ENCODE measurements around the gene VEGFB.
A peak's percentile ranks its signal among the peaks of the same experiment; 100 is the strongest.

VEGFB gene

GRCh38 chr11:64263021-64263946 is 28.9 kb downstream of the VEGFB start:
- DNase-seq, result no peak

- no peak for DNase-seq
Measured at GRCh38 chr11:64263947-64264317, 29.5 kb downstream of the VEGFB start.

DNA sequence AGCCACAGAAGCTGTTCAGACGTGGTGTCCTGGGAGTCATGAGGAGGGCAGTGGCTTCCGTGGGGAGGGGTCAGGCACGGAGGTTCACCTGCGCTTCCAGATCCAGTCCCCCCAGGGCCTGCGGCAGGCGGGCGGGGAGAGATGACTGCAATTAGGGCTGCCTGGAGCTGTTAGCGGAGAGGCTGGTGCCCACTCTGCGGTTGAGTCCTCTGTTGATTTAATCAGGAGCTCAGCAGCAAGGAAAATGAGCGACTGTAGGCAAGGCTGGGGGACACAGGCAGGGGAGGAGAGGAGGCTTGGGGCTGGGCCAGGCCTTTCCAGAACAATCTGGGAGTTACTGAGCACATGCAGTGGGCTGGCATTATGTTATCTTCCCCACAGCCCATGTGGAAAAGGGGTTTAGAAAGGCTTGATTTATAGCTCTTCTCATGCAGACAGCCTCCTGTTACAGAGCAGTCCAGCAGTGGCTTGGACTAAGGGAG is 30.0 kb downstream of the VEGFB start:
- no peak for DNase-seq

- no peak for DNase-seq
Measured at GRCh38 chr11:64265176-64266160, 31.1 kb downstream of the VEGFB start.

- DNase-seq, result no peak
Measured at GRCh38 chr11:64266339-64266738, 32.0 kb downstream of the VEGFB start.

- DNase-seq, result no peak
Measured at GRCh38 chr11:64267207-64267945, 33.0 kb downstream of the VEGFB start.

DNA sequence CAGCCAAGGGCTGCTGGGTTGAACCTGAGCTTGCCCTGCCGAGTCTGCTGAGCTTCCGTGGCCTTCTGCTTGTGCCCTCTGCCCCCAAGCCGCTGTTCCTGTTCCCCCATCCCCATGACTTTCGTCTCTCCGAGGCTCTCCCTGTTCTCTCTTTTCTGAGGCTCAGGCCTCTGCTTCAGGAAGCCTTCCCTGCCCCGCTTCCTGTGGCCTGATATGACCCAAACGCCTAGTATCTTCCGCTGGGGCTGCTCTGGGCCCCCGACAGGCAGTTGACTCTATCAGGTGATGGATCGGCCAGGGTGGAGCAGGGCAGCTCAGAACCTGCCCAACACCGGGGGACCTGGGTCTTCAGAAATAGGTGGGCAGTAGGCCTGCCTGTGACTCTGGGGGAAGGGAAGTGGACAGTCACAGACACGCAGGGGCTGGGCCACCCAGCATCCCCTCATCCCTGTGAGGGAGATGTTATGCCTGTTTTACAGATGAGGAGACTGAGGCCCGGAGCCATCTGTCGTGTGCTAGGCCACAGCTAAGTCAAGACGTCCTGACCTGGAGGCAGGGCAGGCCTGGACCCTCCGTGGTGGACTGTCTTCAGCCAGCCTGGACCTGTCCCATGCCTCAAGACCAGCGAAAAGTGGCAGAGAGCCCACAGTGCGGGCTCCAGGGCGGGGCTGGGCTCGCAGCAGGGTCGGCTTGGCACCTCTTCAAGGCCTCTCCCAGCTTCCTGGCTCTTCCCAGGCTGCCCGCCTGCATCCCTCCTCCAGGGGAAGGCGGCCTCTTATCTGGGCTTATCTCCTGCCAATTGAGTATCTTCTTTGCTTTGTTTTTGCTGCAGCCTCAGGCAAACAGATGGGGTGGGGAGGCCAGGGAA is 33.9 kb downstream of the VEGFB start:
- no peak for DNase-seq

DNA sequence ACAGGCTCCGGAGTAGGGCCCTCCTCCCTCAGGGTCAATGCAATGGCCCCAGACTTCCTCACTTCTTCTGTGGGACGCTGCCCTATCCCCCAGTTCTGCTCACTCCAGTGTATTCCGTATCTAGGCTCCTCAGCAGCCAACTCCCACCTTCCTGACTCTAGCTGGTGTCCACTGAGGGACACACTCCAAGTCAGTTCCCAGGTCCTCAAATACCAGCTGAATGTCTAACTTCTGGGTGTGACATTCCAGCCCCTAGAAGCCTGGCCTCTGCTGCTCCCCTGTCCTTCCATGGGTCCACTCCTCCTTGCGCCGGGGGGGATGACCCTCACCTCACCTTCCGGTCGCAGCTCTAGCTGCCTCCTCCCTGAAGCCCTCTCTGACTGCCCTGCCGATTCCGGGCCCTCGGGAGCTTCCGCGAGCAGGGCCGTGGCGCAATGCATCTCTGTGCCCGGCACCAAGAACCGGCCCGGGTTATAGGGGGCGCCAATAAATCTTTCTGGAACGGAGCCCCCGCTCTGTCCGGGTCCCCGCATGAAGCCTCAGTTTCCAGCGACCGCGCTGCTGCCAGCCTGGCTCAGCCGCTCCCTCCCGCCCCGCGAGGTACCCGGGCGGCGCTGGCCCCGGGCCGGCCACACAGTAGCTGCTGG is 34.6 kb downstream of the VEGFB start:
- DNase-seq, result peak; percentile 28 to 57

DNA sequence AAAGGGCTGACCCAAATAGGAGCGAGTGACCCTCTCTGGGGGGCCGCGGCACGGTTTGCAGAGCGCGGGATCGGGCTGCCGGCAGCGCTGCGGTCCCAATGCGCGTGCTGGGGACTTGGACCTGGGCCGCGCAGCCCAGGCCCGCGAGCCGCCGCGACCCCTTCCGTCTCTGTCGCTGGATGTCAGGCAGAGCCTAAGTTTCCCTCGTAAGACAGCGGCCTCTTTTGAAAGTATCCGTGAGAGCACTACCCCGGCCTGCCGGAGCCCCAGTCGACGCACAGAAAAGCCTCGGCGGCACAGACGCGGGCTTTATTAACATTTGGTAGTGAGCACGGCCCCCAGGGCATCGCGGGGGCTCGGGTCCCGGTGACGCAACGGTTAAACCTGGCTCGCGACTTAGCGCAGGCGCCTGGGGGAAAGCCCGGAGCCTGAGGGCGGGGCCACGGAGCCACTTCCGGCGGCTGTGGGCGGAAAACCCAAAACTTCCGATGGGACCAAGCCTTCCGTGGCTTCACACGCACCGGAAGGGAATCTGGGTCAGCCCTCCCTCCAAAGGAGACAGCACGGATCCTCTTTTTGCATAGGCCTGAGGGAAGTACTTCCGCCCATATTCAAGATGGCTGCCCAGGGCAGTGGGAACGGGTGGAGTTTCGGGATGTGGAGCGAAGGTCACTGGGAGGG is 35.3 kb downstream of the VEGFB start:
- DNase-seq, result peak; percentile 97

- DNase-seq, result no peak
Measured at GRCh38 chr11:64275031-64275800, 40.8 kb downstream of the VEGFB start.

GRCh38 chr11:64275841-64276240 is 41.5 kb downstream of the VEGFB start:
- DNase-seq, result no peak

GRCh38 chr11:64276653-64277431 is 42.5 kb downstream of the VEGFB start:
- no peak for DNase-seq

DNA sequence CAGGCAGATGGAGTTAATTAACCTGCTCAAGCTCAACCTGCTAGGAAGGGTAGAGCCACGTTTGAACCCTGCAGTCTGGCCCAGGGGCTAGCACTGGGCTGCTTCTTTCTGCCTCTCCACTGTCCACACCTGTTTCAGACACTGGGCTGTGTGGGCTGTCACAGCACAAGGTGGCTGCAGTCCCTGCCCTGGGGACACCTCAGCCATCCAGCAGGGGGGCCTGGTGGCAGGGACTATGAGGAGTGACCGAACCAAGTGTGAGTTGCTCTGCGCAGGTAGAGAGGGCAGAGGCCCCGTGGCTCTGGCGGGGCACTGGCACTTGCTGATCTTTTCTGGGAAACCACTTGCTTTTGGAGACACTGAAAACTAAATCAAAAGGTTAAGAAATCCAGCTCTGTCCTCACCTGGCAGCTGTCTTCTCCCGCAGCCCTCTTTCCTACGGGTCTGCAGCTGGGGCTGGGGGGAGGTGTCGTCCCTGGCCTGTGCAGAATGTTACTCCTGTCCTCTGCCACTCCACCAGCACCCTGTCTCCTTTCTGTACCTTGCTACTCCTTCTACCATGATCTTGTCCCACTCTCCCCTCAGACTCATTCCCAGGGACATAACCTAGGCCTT is 44.3 kb downstream of the VEGFB start:
- DNase-seq, result no peak

GRCh38 chr11:64281957-64282770 is 47.8 kb downstream of the VEGFB start:
- DNase-seq, result no peak

- no peak for DNase-seq
Measured at GRCh38 chr11:64283092-64283491, 48.7 kb downstream of the VEGFB start.

- peak; percentile 89 to 91 for DNase-seq
Measured at GRCh38 chr11:64284048-64284961, 49.9 kb downstream of the VEGFB start, which contains the start of gene BAD. Gene BAD, minus strand, starts transcription at chr11:64284665. Its CDS starts 297 bp downstream, at chr11:64284368.

Measured in stimulated activated CD4-positive, alpha-beta T cell treated with anti-CD3 and anti-CD28 coated beads, Interleukin-4, amount 100 ng/mL, for 4 hours (primary cell).